A375 (cell line): ENCODE data around the gene SIRPG. TPM values are rescaled to one million over a fixed set of nuclear protein-coding genes. Genes with fewer than 3 reads are reported as not detected.

Experiments
- small RNA-seq: library from RNA; depleted of rRNA; stranded (forward); fragments of <200 nt; gene quantifications from one replicate; pipeline ENCODE3, GENCODE V24; 2014
- total RNA-seq: library from RNA; depleted of rRNA; stranded (reverse); fragments of >200 nt; shearing (Covaris generic); gene quantifications from 2 replicates; pipeline ENCODE4 v1.2.3, GENCODE V29; 2014; rRNA removed

The SIRPG gene
- total RNA-seq: 0.27 TPM in 1 of 2 replicates, not detected in the other

DNA sequence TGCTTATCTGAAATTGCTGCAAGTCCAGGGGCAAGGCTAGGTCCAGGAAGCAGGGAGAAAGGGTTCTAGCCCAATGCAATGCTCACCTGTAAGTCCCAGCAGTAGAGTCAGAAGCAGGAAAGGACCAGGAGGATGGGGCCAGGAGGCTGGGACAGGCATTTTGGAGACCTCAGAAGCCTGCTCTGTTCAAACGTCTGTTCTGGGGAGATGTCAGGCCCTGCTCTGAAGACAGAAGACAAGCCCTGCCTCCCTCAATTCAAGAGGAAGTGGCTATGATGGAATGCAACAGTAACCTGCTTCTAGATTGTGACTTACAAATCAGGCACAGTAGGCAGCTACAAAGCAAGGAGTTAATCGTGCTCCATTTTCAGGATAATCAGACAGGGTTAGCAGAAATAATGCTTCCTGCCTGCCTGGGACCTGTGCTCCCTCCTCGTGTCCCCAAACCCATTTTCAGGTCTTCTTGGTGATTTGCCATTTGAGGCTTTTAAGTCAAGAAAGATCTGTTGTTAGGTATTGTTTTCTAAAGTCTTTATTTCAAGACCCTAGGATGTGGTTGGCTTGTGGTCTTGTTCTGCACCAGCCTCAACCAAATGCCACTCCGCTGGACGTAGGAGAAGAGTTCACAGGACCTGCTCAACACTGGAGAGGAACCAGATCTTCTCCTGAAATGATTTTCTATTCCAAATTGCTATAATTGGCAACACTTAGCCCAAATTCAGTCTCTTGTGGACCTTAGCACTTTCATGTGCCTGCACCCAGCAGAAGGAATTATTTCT, at the start of gene SIRPG:
TSS of gene SIRPG (minus strand) at position 224 of the 779 bp plus-strand sequence. CDS start at position 159, 65 bp downstream.

DNA sequence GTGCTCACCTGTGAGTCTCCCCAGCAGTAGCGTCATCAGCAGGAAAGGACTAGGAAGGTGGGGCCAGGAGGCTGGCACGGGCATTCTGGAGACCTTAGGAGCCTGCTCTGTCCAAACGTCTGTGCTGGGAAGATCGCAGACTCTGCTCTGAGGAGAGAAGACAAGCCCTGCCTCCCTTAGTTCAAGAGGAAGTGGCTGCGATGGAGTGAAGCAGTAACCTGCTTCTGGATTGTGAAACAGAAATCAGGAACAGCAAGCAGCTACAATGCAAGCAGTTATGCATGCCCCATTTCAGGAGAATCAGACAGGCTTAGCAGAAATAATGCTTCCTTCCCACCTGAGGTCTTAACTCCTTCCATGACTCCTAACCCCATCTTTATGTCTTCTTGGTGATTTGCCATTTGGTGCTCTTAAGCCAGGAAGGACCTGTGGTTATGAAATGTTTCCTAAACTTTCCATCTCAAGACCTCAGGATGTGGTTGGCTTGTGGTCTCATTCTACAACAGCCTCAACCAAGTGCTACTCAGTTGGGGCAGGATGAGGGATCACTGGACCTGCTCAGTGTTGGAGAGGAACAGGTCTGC, 37.6 kb downstream of the SIRPG start, which contains the start of gene SIRPB1:
TSS of gene SIRPB1 (minus strand) at position 149 of the 584 bp plus-strand sequence. CDS start at position 84, 65 bp downstream.

Small RNAs within 50 kb of the gene (small RNA-seq; reads per million reads assigned to genes)
- gene AL109809.3 (not detected), gene RN7SL561P (not detected)

Other genes with a start within 250 kb of the SIRPG start
- 47.5 and 51.6 TPM in 2 replicates for gene NSFL1C, start 190.9 kb downstream of the SIRPG start, total RNA-seq
- gene SIRPB2, start 166.4 kb downstream of the SIRPG start, total RNA-seq: not detected in 2 replicates
- gene SIRPD, start 100.1 kb downstream of the SIRPG start, total RNA-seq: not detected in 2 replicates
- 3.7 and 4.5 TPM in 2 replicates for gene SIRPB1, start 37.8 kb downstream of the SIRPG start, total RNA-seq
- 5.5 and 6.8 TPM in 2 replicates for gene SIRPA, start 237.6 kb upstream of the SIRPG start, total RNA-seq